DND-41 (cell line): ENCODE data around the gene KY.

ENCODE experiments used
- ATAC-seq: fragments of 200-7000 bp; cut with Tn5 transposase; 3 replicates; pipeline ENCODE4 v1.9.1; 2021; ENCODE audit warnings: low read depth; ENCODE audit not compliant: insufficient read depth
- DNase-seq: peaks from one replicate; pipeline ENCODE4 v3.0.0-alpha.2; 2020
- H2AFZ ChIP-seq: 2 replicates; pipeline ENCODE4 v1.6.0; 2012; ENCODE audit warnings: low read depth, low read length
- H3K27ac ChIP-seq: 2 replicates; pipeline ENCODE4 v1.5.1; 2012; ENCODE audit warnings: low read length, inconsistent platforms
- H3K27me3 ChIP-seq: fragments of 200-600 bp; sonication (generic); 2 replicates; pipeline ENCODE4 v1.6.0; 2012; ENCODE audit warnings: low read length, mild to moderate bottlenecking, inconsistent platforms; ENCODE audit not compliant: insufficient read depth, poor library complexity
- H3K36me3 ChIP-seq: 2 replicates; pipeline ENCODE4 v1.5.1; 2012; ENCODE audit warnings: low read length, inconsistent platforms; ENCODE audit not compliant: insufficient read depth
- H3K4me1 ChIP-seq: 2 replicates; pipeline ENCODE4 v1.5.1; 2012; ENCODE audit warnings: mild to moderate bottlenecking, low read length; ENCODE audit not compliant: insufficient read depth
- H3K4me2 ChIP-seq: 2 replicates; pipeline ENCODE4 v1.6.0; 2012; ENCODE audit warnings: mild to moderate bottlenecking, moderate library complexity, low read length, inconsistent platforms; ENCODE audit not compliant: insufficient read depth
- H3K4me3 ChIP-seq, 2 experiments: fragments of 200-600 bp in 1 of 2; shearing (Covaris generic) in 1 of 2; 2 replicates each; pipeline ENCODE4 v1.5.1; 2012 to 2016; ENCODE audit warnings: inconsistent platforms in 2 of 2, low read length in 2 of 2, mild to moderate bottlenecking in 2 of 2, low read depth in 1 of 2, moderate library complexity in 1 of 2
- H3K79me2 ChIP-seq: 2 replicates; pipeline ENCODE4 v1.6.0; 2012; ENCODE audit warnings: low read length, inconsistent platforms; ENCODE audit not compliant: insufficient read depth
- H3K9ac ChIP-seq: 2 replicates; pipeline ENCODE4 v1.6.0; 2012; ENCODE audit warnings: low read depth, mild to moderate bottlenecking, inconsistent platforms, low read length, moderate library complexity
- H3K9me3 ChIP-seq: 2 replicates; pipeline ENCODE4 v1.5.1; 2012; ENCODE audit warnings: low read length, moderate library complexity, mild to moderate bottlenecking, inconsistent platforms; ENCODE audit not compliant: insufficient read depth, severe bottlenecking
- H4K20me1 ChIP-seq: 2 replicates; pipeline ENCODE4 v1.6.0; 2012; ENCODE audit warnings: low read length; ENCODE audit not compliant: insufficient read depth
- CTCF ChIP-seq: IDR thresholded peaks from 2 replicates; pipeline ENCODE4 v1.5.1; 2012; ENCODE audit warnings: borderline replicate concordance, low read length, moderate library complexity, mild to moderate bottlenecking; ENCODE audit not compliant: poor library complexity, severe bottlenecking; ENCODE audit errors: extremely low read depth
- EZH2 ChIP-seq: IDR thresholded peaks from 3 replicates; pipeline ENCODE4 v1.6.1; 2012; ENCODE audit warnings: borderline replicate concordance, low read depth, mild to moderate bottlenecking, moderate library complexity, low read length, inconsistent platforms; ENCODE audit not compliant: severe bottlenecking

Gene KY

GRCh38 chr3:134660046-134660441 is 9.2 kb upstream of the KY start:
- Histone ChIP-seq H3K4me1 (no peaks in the 10 kb centered on the region), H3K9me3 (no peaks in the 10 kb centered on the region), H3K4me2 (no peak overlapping the region), H3K79me2 (no peaks in the 10 kb centered on the region), H3K9ac (no peak overlapping the region), H3K27ac (no peak overlapping the region), H3K27me3 (no peaks in the 10 kb centered on the region), H3K4me3 (no peak overlapping the region), H3K36me3 (no peaks in the 10 kb centered on the region), H2AFZ (no peak overlapping the region), H4K20me1 (no peaks in the 10 kb centered on the region)
- no peak for DNase-seq
- TF ChIP-seq CTCF (no peak), EZH2 (no peak)
- no peak for ATAC-seq

- Histone ChIP-seq H3K4me3 (no peak overlapping the region), H4K20me1 (no peaks in the 10 kb centered on the region), H3K79me2 (no peaks in the 10 kb centered on the region), H3K27me3 (no peaks in the 10 kb centered on the region), H2AFZ (no peak overlapping the region), H3K4me2 (no peak overlapping the region), H3K4me1 (no peaks in the 10 kb centered on the region), H3K9me3 (no peaks in the 10 kb centered on the region), H3K27ac (no peak overlapping the region), H3K9ac (no peak overlapping the region), H3K36me3 (no peaks in the 10 kb centered on the region)
- ATAC-seq = no peak
- no peak for DNase-seq
- TF ChIP-seq EZH2 = no peak
- TF ChIP-seq CTCF = no peak
These were observed 8.7 kb upstream of the KY start for GRCh38 chr3:134659391-134660045.

GRCh38 chr3:134658555-134658954 is 7.7 kb upstream of the KY start:
- no peaks in the 10 kb centered on the region for H4K20me1 ChIP-seq
- no peaks in the 10 kb centered on the region for H3K36me3 ChIP-seq

More at GRCh38 chr3:134658555-134658954, 7.7 kb upstream of the KY start:
- H3K9ac ChIP-seq = no peak overlapping the region
- H3K79me2 ChIP-seq = no peaks in the 10 kb centered on the region
- no peak overlapping the region for H3K4me3 ChIP-seq
- no peaks in the 10 kb centered on the region for H3K27me3 ChIP-seq
- no peak overlapping the region for H2AFZ ChIP-seq
- no peak for DNase-seq
- no peak overlapping the region for H3K27ac ChIP-seq
- ATAC-seq = no peak
- H3K9me3 ChIP-seq = no peaks in the 10 kb centered on the region
- H3K4me1 ChIP-seq = no peaks in the 10 kb centered on the region
- H3K4me2 ChIP-seq = no peak overlapping the region
- TF ChIP-seq CTCF (no peak), EZH2 (no peak)
